ENCODE measurements around the gene TBC1D30. TPM values are rescaled to one million over a fixed set of nuclear protein-coding genes. Genes with fewer than 3 reads are reported as not detected.

The TBC1D30 gene
- total RNA-seq, 1 experiment from 2014 or later, result 8.9 TPM

- Histone ChIP-seq H3K27ac (ENCODE audit: low read length) (no peak overlapping the region), H3K4me3 (ENCODE audit: low read depth in 2 of 2, low read length in 2 of 2) (no peak overlapping the region), H3K4me1 (ENCODE audit: control insufficient read depth, insufficient read depth, low read length) (no peaks in the 10 kb centered on the region), H3K9me3 (ENCODE audit: control insufficient read depth, insufficient read depth, low read depth, low read length) (peaks cover 4% of the 10 kb centered on the region; the same call in 1 of the 2 replicates), H3K27me3 (ENCODE audit: control insufficient read depth, insufficient read depth, low read length) (no peaks in the 10 kb centered on the region), H3K36me3 (ENCODE audit: control insufficient read depth, insufficient read depth, low read length) (no peaks in the 10 kb centered on the region)
- no peak for ATAC-seq
- POLR2A ChIA-PET, result no interaction called here
- TF ChIP-seq SIN3A (IDR thresholded peaks at IDR 0.05; ENCODE audit: borderline replicate concordance, insufficient read depth, low read depth, low read length), result no peak
- TF ChIP-seq, protein P1, sequence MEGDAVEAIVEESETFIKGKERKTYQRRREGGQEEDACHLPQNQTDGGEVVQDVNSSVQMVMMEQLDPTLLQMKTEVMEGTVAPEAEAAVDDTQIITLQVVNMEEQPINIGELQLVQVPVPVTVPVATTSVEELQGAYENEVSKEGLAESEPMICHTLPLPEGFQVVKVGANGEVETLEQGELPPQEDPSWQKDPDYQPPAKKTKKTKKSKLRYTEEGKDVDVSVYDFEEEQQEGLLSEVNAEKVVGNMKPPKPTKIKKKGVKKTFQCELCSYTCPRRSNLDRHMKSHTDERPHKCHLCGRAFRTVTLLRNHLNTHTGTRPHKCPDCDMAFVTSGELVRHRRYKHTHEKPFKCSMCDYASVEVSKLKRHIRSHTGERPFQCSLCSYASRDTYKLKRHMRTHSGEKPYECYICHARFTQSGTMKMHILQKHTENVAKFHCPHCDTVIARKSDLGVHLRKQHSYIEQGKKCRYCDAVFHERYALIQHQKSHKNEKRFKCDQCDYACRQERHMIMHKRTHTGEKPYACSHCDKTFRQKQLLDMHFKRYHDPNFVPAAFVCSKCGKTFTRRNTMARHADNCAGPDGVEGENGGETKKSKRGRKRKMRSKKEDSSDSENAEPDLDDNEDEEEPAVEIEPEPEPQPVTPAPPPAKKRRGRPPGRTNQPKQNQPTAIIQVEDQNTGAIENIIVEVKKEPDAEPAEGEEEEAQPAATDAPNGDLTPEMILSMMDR (IDR thresholded peaks at IDR 0.05), result no peak
- TF ChIP-seq, protein P2, sequence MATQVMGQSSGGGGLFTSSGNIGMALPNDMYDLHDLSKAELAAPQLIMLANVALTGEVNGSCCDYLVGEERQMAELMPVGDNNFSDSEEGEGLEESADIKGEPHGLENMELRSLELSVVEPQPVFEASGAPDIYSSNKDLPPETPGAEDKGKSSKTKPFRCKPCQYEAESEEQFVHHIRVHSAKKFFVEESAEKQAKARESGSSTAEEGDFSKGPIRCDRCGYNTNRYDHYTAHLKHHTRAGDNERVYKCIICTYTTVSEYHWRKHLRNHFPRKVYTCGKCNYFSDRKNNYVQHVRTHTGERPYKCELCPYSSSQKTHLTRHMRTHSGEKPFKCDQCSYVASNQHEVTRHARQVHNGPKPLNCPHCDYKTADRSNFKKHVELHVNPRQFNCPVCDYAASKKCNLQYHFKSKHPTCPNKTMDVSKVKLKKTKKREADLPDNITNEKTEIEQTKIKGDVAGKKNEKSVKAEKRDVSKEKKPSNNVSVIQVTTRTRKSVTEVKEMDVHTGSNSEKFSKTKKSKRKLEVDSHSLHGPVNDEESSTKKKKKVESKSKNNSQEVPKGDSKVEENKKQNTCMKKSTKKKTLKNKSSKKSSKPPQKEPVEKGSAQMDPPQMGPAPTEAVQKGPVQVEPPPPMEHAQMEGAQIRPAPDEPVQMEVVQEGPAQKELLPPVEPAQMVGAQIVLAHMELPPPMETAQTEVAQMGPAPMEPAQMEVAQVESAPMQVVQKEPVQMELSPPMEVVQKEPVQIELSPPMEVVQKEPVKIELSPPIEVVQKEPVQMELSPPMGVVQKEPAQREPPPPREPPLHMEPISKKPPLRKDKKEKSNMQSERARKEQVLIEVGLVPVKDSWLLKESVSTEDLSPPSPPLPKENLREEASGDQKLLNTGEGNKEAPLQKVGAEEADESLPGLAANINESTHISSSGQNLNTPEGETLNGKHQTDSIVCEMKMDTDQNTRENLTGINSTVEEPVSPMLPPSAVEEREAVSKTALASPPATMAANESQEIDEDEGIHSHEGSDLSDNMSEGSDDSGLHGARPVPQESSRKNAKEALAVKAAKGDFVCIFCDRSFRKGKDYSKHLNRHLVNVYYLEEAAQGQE (IDR thresholded peaks at IDR 0.05; ENCODE audit: insufficient read depth in 1 of 2, low read depth in 2 of 2, low read length in 1 of 2), result no peak
- TF ChIP-seq POLR2AphosphoS5 (IDR thresholded peaks at IDR 0.05; ENCODE audit: low read depth, low read length), result no peak
- no peak for TF ChIP-seq TCF7L2 (IDR thresholded peaks at IDR 0.05; ENCODE audit: low read depth, low read length)
- no TSS peak for BruUV-seq (replicated peaks)
- in situ Hi-C loops (cut with HindIII; ENCODE audit: low pct_unique_long_range_greater_than_20kb, low sequenced_read_pairs) (no loop called here), intact Hi-C loops (cut with micrococcal nuclease; ENCODE audit: unreplicated experiment) (no loop called here)
- CTCF ChIA-PET, result no interaction called here
- DNase-seq (ENCODE audit: low read depth, low spot score), result no peak
Measured at GRCh38 chr12:64835901-64836300, 11.5 kb downstream of the TBC1D30 start.

DNA sequence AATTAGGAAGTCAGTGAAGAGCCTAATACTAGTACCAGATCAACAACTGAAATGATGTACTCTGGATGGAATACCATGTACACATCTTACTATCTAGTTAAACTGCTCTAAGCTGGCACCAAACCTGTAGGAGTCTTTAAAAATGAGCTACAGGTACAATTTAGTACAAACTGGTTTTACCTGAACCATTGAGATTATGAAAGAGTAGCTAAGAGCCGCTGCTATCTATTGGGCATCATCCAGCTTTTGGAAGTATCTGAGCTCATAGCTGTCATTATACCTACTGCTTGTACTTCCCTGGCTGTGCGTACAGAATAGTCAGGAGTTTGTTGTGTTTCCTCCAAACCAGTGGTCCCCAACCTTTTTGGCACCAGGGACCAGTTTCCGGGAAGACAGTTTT is 12.4 kb downstream of the TBC1D30 start:
- DNase-seq (ENCODE audit: low read depth, low spot score), result no peak
- in situ Hi-C loops (cut with HindIII; ENCODE audit: low pct_unique_long_range_greater_than_20kb, low sequenced_read_pairs) (no loop called here), intact Hi-C loops (cut with micrococcal nuclease; ENCODE audit: unreplicated experiment) (no loop called here)
- Histone ChIP-seq H3K27ac (ENCODE audit: low read length) (no peak overlapping the region), H3K4me1 (ENCODE audit: control insufficient read depth, insufficient read depth, low read length) (no peaks in the 10 kb centered on the region), H3K27me3 (ENCODE audit: control insufficient read depth, insufficient read depth, low read length) (no peaks in the 10 kb centered on the region), H3K9me3 (ENCODE audit: control insufficient read depth, insufficient read depth, low read depth, low read length) (peaks cover 4% of the 10 kb centered on the region; the same call in 1 of the 2 replicates), H3K36me3 (ENCODE audit: control insufficient read depth, insufficient read depth, low read length) (no peaks in the 10 kb centered on the region), H3K4me3 (ENCODE audit: low read depth in 2 of 2, low read length in 2 of 2) (no peak overlapping the region)
- CTCF ChIA-PET, result interaction anchor here (0.5 kb wide), 2 partner anchors 202 to 452 kb away, joined by 3 read pairs; no protein-coding TSS in a partner anchor
- no peak for ATAC-seq
- BruUV-seq (replicated peaks), result no TSS peak
- POLR2A ChIA-PET, result no interaction called here
- TF ChIP-seq POLR2AphosphoS5 (IDR thresholded peaks at IDR 0.05; ENCODE audit: low read depth, low read length), result no peak
- TF ChIP-seq, protein P1 (IDR thresholded peaks at IDR 0.05), result no peak
- TF ChIP-seq TCF7L2 (IDR thresholded peaks at IDR 0.05; ENCODE audit: low read depth, low read length), result no peak
- TF ChIP-seq, protein P2 (IDR thresholded peaks at IDR 0.05; ENCODE audit: insufficient read depth in 1 of 2, low read depth in 2 of 2, low read length in 1 of 2), result no peak
- TF ChIP-seq SIN3A (IDR thresholded peaks at IDR 0.05; ENCODE audit: borderline replicate concordance, insufficient read depth, low read depth, low read length), result no peak

Measured in Panc1 (cell line).